Measurements from ENCODE around the gene MICAL1.

Gene MICAL1

GRCh38 chr6:109480993-109481480 lies 25.5 kb upstream of the MICAL1 start:
- H3K27me3 ChIP-seq (ENCODE audit: insufficient read depth, low read depth, severe bottlenecking), result no peaks in the 10 kb centered on the region
- H3K9me3 ChIP-seq (ENCODE audit: severe bottlenecking), result no peaks in the 10 kb centered on the region
- no peak overlapping the region for H3K27ac ChIP-seq
- peaks cover 53% of the 10 kb centered on the region for H3K36me3 ChIP-seq
- no peak for DNase-seq
- H3K4me3 ChIP-seq (ENCODE audit: low read depth, low read length), result no peak overlapping the region
- no peak for TF ChIP-seq CTCF (IDR thresholded peaks at IDR 0.05; ENCODE audit: low read depth, low read length)

- Histone ChIP-seq H3K36me3 (peaks cover 72% of the 10 kb centered on the region), H3K4me3 (ENCODE audit: low read depth, low read length) (no peak overlapping the region), H3K27ac (no peak overlapping the region)
These were observed 23.5 kb upstream of the MICAL1 start for GRCh38 chr6:109478841-109479624.

GRCh38 chr6:109478222-109478805 lies 22.7 kb upstream of the MICAL1 start:
- Histone ChIP-seq H3K9me3 (ENCODE audit: severe bottlenecking) (no peaks in the 10 kb centered on the region), H3K36me3 (peaks cover 76% of the 10 kb centered on the region), H3K27ac (no peak overlapping the region), H3K27me3 (ENCODE audit: insufficient read depth, low read depth, severe bottlenecking) (no peaks in the 10 kb centered on the region), H3K4me3 (ENCODE audit: low read depth, low read length) (no peak overlapping the region)
- DNase-seq, result no peak
- TF ChIP-seq CTCF (IDR thresholded peaks at IDR 0.05; ENCODE audit: low read depth, low read length), result no peak

More at GRCh38 chr6:109478841-109479624, 23.5 kb upstream of the MICAL1 start:
- DNase-seq, result no peak
- H3K9me3 ChIP-seq (ENCODE audit: severe bottlenecking), result no peaks in the 10 kb centered on the region
- no peaks in the 10 kb centered on the region for H3K27me3 ChIP-seq (ENCODE audit: insufficient read depth, low read depth, severe bottlenecking)
- TF ChIP-seq CTCF (IDR thresholded peaks at IDR 0.05; ENCODE audit: low read depth, low read length), result no peak

- H3K36me3 ChIP-seq, result peaks cover 80% of the 10 kb centered on the region
- no peaks in the 10 kb centered on the region for H3K9me3 ChIP-seq (ENCODE audit: severe bottlenecking)
- H3K27me3 ChIP-seq (ENCODE audit: insufficient read depth, low read depth, severe bottlenecking), result no peaks in the 10 kb centered on the region
- H3K4me3 ChIP-seq (ENCODE audit: low read depth, low read length), result no peak overlapping the region
- no peak overlapping the region for H3K27ac ChIP-seq
- no peak for TF ChIP-seq CTCF (IDR thresholded peaks at IDR 0.05; ENCODE audit: low read depth, low read length)
- DNase-seq, result no peak
These were observed 22.2 kb upstream of the MICAL1 start for GRCh38 chr6:109477725-109478124.

GRCh38 chr6:109477184-109477583 lies 21.6 kb upstream of the MICAL1 start:
- H3K27ac ChIP-seq, result no peak overlapping the region
- H3K27me3 ChIP-seq (ENCODE audit: insufficient read depth, low read depth, severe bottlenecking), result no peaks in the 10 kb centered on the region
- no peak overlapping the region for H3K4me3 ChIP-seq (ENCODE audit: low read depth, low read length)
- no peaks in the 10 kb centered on the region for H3K9me3 ChIP-seq (ENCODE audit: severe bottlenecking)
- DNase-seq, result no peak
- H3K36me3 ChIP-seq, result peaks cover 85% of the 10 kb centered on the region
- no peak for TF ChIP-seq CTCF (IDR thresholded peaks at IDR 0.05; ENCODE audit: low read depth, low read length)
